Retinal pigment epithelial cell (primary cell): ENCODE measurements around the gene SEPTIN1.

ENCODE experiments used
- DNase-seq: peaks from one replicate; pipeline ENCODE4 v3.0.0-alpha.2; 2010; ENCODE audit warnings: low read depth
- H3K4me3 ChIP-seq: 2 replicates; pipeline ENCODE4 v1.5.1; 2011; ENCODE audit warnings: mild to moderate bottlenecking, low read length, control low read depth, moderate library complexity
- CTCF ChIP-seq: conservative IDR thresholded peaks from 2 replicates; pipeline ENCODE4 v1.5.1; 2011; ENCODE audit warnings: low read depth, low read length, control low read depth, inconsistent platforms

The SEPTIN1 gene

GRCh38 chr16:30372725-30373124, 9.6 kb downstream of the SEPTIN1 start:
- H3K4me3 ChIP-seq = no peak overlapping the region
- no peak for DNase-seq
- no peak for TF ChIP-seq CTCF

GRCh38 chr16:30372038-30372712, 10.2 kb downstream of the SEPTIN1 start:
- no peak for TF ChIP-seq CTCF
- no peak overlapping the region for H3K4me3 ChIP-seq
- DNase-seq = no peak

- TF ChIP-seq CTCF = no peak
- H3K4me3 ChIP-seq = peak overlapping the region; percentile 37
- no peak for DNase-seq
These were observed 11.0 kb downstream of the SEPTIN1 start for GRCh38 chr16:30371248-30371816.

GRCh38 chr16:30370456-30371247, 11.7 kb downstream of the SEPTIN1 start, which contains the start of gene TBC1D10B:
TBC1D10B (minus strand) TSS chr16:30370494; CDS start chr16:30370183, 311 bp downstream.
- TF ChIP-seq CTCF = peak; percentile 27
- DNase-seq = peak; percentile 100
- H3K4me3 ChIP-seq = peak within 1 kb of the TSS; percentile 87

GRCh38 chr16:30369938-30370455, 12.4 kb downstream of the SEPTIN1 start:
- no peak for DNase-seq
- H3K4me3 ChIP-seq = peak overlapping the region; percentile 87
- TF ChIP-seq CTCF = no peak

GRCh38 chr16:30369091-30369937, 13.0 kb downstream of the SEPTIN1 start:
- no peak for DNase-seq
- peak overlapping the region; percentile 87 for H3K4me3 ChIP-seq
- no peak for TF ChIP-seq CTCF
